Adrenal gland (tissue), 19 donors: ENCODE data around the gene ANKRD36B. TPM values are rescaled to one million over a fixed set of nuclear protein-coding genes. Genes with fewer than 3 reads are reported as not detected.
"Not testable (repeated sequence)": the region's sequence is repeated elsewhere in the genome, so short reads cannot be mapped to it uniquely, and the experiment has no call there.

Experiments
- DNase-seq, 7 donors: peaks; one replicate each; pipeline ENCODE4 v3.0.0-alpha.2; 2019 to 2020
- H3K27ac ChIP-seq, 5 donors: fragments of 200-600 bp; sonication (generic) in 4 of 5; 1 replicate in 3 of 5; 2 replicates in 2 of 5; pipeline versions ENCODE4 v1.5.1 to v1.8.0; 2016 to 2020; ENCODE audit warnings: mild to moderate bottlenecking in 1 of 5
- H3K27me3 ChIP-seq: fragments of 200-600 bp; 2 replicates; pipeline ENCODE4 v1.8.0; 2021
- H3K36me3 ChIP-seq, 2 donors: fragments of 200-600 bp; replicated peaks in 1 of 2; 1 replicate in 1 of 2; 2 replicates in 1 of 2; pipeline versions ENCODE4 v1.5.1 to v1.8.0; 2018 to 2022
- H3K4me1 ChIP-seq, 2 donors: fragments of 200-600 bp; replicated peaks in 1 of 2; 1 replicate in 1 of 2; 2 replicates in 1 of 2; pipeline versions ENCODE4 v1.5.1 to v1.8.0; 2018 to 2021
- H3K4me3 ChIP-seq, 4 donors: fragments of 200-600 bp; sonication (generic) in 3 of 4; one replicate each; pipeline ENCODE4 v1.5.1; 2016 to 2018
- H3K9me3 ChIP-seq, 3 donors: fragments of 200-600 bp; sonication (generic) in 1 of 3; replicated peaks in 1 of 3; 1 replicate in 2 of 3; 2 replicates in 1 of 3; pipeline versions ENCODE4 v1.5.1 to v1.8.0; 2016 to 2021
- POLR2A ChIP-seq, 2 donors: fragments of 450-650 bp; IDR thresholded peaks; one replicate each; pipeline ENCODE4 v1.6.1; 2017; ENCODE audit warnings: antibody characterized with exemption in 2 of 2, mild to moderate bottlenecking in 2 of 2, moderate library complexity in 1 of 2
- WGBS, 4 donors: extraction: QIAGEN DNeasy Blood & Tissue Kit in 2 of 4; methylation state at CpG; one replicate each; pipeline versions ENCODE4 v1.1.5 to v1.1.7; 2013 to 2017; 5-methylcytosine and 5-hydroxymethylcytosine counted together
- intact Hi-C, 2 donors: fragments of 100-400 bp; cut with DNase I; formaldehyde crosslinking; loops; one replicate each; pipeline versions ENCODE4 v1.14.1 to v1.15.0; 2022 to 2023
- long read RNA-seq, 10 donors: library from polyadenylated mRNA in 3 of 10; unstranded in 2 of 10; stranded (forward) in 1 of 10; transcript quantifications; one replicate each; pipeline ENCODE4 v2.0.0 and lab custom pipeline, GENCODE V29; 2021 to 2026
- polyA plus RNA-seq, 3 donors: library from polyadenylated mRNA; stranded (reverse); fragments of 200-250 nt in 2 of 3; fragments of 350-450 nt in 1 of 3; fragmentation: Illumina TruSeq in 1 of 3; extraction: RNeasy Lipid Tissue Mini Kit (QIAGEN cat#74804) in 1 of 3; gene quantifications; one replicate each; pipeline ENCODE4 v1.2.3, GENCODE V29; 2013 to 2014
- total RNA-seq, 9 donors: library from RNA; depleted of rRNA in 4 of 9; stranded (reverse); fragments of >200 nt in 4 of 9; fragments of 120-200 nt in 1 of 9; fragmentation: NEBNext Ultra II Directional in 1 of 9; extraction: Animal tissue kit (Norgen Biotek cat#: 25700) in 1 of 9; gene quantifications; one replicate each; pipeline versions ENCODE4 v1.1.0 to v1.2.4, GENCODE V29; 2013 to 2023
- donor health status: healthy with polysubstance abuse.
- donor health status: Bipolar disorder and iron deficiency.
- donor health status: DM: yes; HTN: yes; CAD: no.
- donor health status: DM: no; HTN: no; CAD: no.
- donor health status: DM: no; HTN: no; CAD: no.
- donor health status: DM: yes; HTN: yes; CAD: no.

The ANKRD36B gene
- total RNA-seq (100 to 1,000 TPM in 1 of 9 donors, 10 to 100 TPM in 4, 1 to 10 TPM in 4; 6.5 to 122 (median 10.0) TPM), polyA plus RNA-seq (10 to 100 TPM in 2 of 3 donors, 1 to 10 TPM in 1; 3.2 to 63.5 (median 13.0) TPM)
- long read RNA-seq, donor 1: 0 reads
- long read RNA-seq, donor 2, partial matches to known transcripts: 0 of 1 reads
- long read RNA-seq, donor 2, other reads (novel, unspliced or antisense): 0 of 1 reads
- long read RNA-seq, donor 3: 0 reads
- long read RNA-seq, donor 4, partial matches to known transcripts: 1 of 5 reads
- long read RNA-seq, donor 4, other reads (novel, unspliced or antisense): 2 of 5 reads
- long read RNA-seq, donor 5, partial matches to known transcripts: 1 of 1 reads
- long read RNA-seq, donor 5, other reads (novel, unspliced or antisense): 0 of 1 reads
- long read RNA-seq, donor 6, partial matches to known transcripts: 3 of 6 reads
- long read RNA-seq, donor 6, other reads (novel, unspliced or antisense): 3 of 6 reads
- long read RNA-seq, donor 7: 0 reads
- long read RNA-seq, donor 8: 0 reads
- long read RNA-seq, donor 9: 0 reads
- long read RNA-seq, donor 10: 0 reads

DNA sequence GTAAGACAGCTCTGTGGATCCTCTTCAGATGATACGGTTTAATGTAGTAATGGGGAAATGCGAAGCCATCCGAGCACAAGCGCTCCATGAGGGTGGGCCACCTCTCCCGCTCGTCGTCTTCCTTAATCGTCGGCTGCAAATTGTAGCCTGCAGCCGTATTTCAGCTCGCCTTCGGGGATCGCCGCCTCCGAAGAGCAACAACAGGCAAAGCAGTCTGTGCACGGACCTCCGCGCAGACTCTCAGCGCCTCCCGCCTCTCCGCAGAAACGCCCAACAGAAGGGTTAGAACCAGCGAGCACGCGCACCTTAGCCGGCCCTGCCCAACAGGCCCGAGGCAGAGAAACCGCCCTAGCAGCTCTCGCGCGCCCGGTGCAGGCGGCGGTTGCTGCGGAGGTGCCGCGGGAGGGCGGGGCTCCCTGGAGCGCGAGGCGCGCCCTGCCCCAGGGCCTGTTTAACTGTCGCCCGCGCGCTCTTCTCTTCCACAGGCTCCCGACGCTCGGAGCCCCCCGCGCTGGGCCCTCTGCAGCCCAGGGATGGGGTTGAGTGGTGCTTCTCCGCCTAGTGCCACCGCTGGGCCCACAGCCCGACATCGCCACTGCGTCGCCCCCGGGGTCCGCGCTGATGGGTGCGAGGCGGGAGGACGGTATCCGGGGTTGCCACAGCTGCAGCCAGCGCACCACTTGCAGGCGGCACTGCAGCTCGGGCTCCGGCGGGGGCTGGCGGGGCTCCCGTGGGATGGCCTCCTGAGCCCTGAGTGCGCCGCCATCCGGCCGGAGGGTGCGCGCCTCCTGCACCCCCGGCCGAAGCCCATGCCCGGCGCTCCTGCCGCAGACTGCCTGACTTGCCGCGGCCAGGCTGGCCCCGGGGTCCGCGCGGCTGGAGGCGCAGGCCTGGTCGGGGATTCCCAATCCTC, at the start of gene ANKRD36B:
TSS of gene ANKRD36B (minus strand) at position 280 of the 913 bp plus-strand sequence. CDS start at position 88, 192 bp downstream.
- DNase-seq: peak; percentile 42 to 82 (median 74)
- Histone ChIP-seq H3K4me3 (peak within 1 kb of the TSS in 3 of 4 donors; percentile 48 to 81 (median 54)), H3K27ac (peak within 1 kb of the TSS; percentile 72 to 95 (median 91))
- H3K4me1 ChIP-seq, H3K36me3 ChIP-seq, H3K27me3 ChIP-seq, H3K9me3 ChIP-seq: not testable (repeated sequence)
- WGBS, 4 donors: 0% methylated on average over 1 to 47 of the region's 90 CpGs
- intact Hi-C loops: loop anchor here (10.0 kb wide), 3 partner anchors 55 to 115 kb away; partner anchors contain the start of gene COX5B (in 1 of the 2)
- peak in 1 of 2 donors; percentile 75 for TF ChIP-seq POLR2A (IDR thresholded peaks at IDR 0.05)

GRCh38 chr2:97626049-97626430, 36.4 kb upstream of the ANKRD36B start:
- H3K9me3 ChIP-seq, H3K4me1 ChIP-seq, DNase-seq, H3K36me3 ChIP-seq, H3K4me3 ChIP-seq, H3K27me3 ChIP-seq, H3K27ac ChIP-seq, intact Hi-C loops: not testable (repeated sequence)
- WGBS, 4 donors: 55 to 75% (median 62%) methylated on average over 7 to 8 of the region's 8 CpGs

DNA sequence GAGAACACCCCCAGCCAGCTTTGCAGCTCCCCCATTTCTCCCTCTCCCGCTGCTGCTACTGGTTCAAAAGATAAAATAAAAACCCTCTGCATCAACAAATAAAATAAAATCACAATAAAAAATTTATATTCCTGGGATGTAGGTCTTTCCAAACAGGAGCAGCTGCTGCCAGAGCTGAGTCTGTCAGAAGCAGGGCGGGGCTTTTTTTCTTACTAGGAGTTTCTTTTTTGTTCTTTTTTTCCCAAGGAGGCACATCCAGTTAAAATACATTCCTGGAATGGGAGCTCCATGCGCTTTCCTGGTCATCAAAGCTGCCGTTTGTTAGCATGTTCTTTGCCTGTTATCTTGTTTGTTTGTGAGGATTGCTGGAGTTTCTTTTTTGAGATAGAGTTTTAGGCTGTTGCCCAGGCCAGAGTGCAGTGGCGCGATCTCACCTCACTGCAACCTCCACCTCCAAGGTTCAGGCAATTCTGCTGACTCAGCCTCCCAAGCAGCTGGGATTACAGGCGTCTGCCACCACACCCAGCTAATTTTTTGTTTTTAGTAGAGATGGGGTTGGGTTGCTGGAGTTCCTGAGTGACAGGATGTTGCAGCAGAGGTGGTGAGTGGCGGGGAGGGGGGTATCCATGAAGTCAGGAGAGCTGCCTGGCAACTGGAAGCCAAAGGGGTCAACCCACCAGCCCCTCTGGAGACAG, 35.8 kb upstream of the ANKRD36B start:
- H3K27ac ChIP-seq, H3K36me3 ChIP-seq, H3K4me1 ChIP-seq, H3K4me3 ChIP-seq, H3K27me3 ChIP-seq, DNase-seq, H3K9me3 ChIP-seq, intact Hi-C loops: not testable (repeated sequence)
- WGBS, 4 donors: 41 to 60% (median 45%) methylated on average over 2 to 4 of the region's 8 CpGs; no CpG with 5 or more reads in 1 of the 4 donors

DNA sequence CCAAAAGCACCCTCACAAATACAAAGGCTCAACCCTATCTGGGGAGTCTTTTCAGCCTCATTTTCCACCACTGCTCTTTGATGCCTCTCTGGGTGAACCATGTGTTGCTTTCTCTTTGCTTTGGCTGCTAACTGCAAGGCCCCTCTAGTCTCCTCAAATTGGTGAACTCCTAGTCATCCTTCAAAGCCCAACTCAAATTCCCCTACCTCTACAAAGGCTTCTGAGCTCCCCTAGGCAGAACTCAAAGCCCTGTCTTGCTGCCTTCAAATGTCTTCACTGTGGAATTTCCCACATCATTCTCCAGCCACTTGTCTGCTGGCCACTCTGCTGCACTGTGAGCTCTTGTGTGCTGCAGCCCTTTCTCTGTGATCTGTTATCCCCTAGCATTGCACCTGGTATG, 33.3 kb upstream of the ANKRD36B start:
- H3K4me3 ChIP-seq, intact Hi-C loops, H3K27me3 ChIP-seq, DNase-seq, H3K9me3 ChIP-seq, H3K36me3 ChIP-seq, H3K27ac ChIP-seq, H3K4me1 ChIP-seq: not testable (repeated sequence)

GRCh38 chr2:97620492-97620891, 30.8 kb upstream of the ANKRD36B start:
- H3K4me1 ChIP-seq, H3K4me3 ChIP-seq, H3K27me3 ChIP-seq, DNase-seq, H3K9me3 ChIP-seq, intact Hi-C loops, H3K36me3 ChIP-seq, H3K27ac ChIP-seq: not testable (repeated sequence)
- WGBS, 4 donors: 70 to 78% (median 74%) methylated on average over 1 of the region's 1 CpG; no CpG with 5 or more reads in 1 of the 4 donors

GRCh38 chr2:97618939-97619827, 29.5 kb upstream of the ANKRD36B start:
- DNase-seq, H3K27ac ChIP-seq, H3K4me3 ChIP-seq, H3K4me1 ChIP-seq, H3K9me3 ChIP-seq, H3K36me3 ChIP-seq, H3K27me3 ChIP-seq, intact Hi-C loops: not testable (repeated sequence)
- WGBS, 4 donors: 62 to 86% methylated on average over 5 to 11 of the region's 14 CpGs; no CpG with 5 or more reads in 2 of the 4 donors
